Inferior parietal cortex (tissue), 1 donor: ENCODE measurements around the gene ERICH6B.

ENCODE experiments used
- DNase-seq: peaks from one replicate; pipeline ENCODE4 v3.0.0-alpha.2; 2016; ENCODE audit errors: extremely low spot score

The ERICH6B gene

DNA sequence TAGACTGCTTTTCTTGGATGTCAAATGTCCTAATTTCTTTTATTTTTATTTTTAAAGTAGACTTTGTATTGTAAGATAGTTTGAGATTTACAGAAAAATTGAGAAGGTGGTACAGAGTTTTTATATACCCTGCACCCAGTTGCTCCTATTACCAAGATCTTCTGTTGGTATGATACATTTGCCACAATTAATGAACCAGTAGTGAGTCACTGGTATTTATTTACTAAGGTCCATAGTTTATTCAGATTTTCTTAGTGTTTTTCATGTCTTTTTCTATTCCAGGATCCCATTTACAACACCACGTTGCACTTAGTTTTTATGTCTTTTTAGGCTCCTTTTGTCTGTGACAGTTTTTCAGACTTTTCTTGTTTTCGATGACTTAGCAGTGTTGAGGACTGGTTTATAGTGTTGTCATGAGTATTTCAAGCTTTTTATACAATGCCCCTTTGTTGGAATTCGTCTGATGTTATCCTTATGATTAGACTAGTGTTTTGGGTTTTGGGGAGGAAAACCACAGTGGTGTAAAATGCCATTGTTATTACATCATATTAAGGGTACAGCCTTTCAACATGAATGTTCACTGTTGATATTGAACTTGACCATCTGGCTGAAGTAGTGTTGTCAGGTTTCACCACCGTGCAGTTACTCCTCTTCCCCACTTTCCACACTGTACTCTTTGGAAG lies 114.9 kb downstream of the ERICH6B start:
- no peak for DNase-seq

DNA sequence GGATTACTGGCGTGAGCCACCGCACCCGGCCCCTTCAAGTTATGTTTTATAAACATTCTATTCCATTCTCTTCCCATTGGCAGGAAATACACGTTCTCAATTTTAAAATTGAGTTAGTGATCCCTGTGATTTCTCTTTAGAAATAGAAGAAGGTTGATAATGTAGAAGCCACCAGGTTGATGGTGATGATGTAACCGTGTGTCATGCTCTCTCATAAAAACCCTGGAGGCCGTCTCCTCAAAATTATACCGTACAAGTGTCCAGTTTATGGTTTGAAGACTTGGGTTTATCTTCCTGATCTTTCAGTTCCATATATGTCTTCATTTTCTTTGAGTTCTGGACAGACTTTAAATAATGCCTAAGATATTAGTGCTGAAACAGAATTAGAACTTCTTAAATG lies 118.6 kb downstream of the ERICH6B start:
- DNase-seq: no peak

DNA sequence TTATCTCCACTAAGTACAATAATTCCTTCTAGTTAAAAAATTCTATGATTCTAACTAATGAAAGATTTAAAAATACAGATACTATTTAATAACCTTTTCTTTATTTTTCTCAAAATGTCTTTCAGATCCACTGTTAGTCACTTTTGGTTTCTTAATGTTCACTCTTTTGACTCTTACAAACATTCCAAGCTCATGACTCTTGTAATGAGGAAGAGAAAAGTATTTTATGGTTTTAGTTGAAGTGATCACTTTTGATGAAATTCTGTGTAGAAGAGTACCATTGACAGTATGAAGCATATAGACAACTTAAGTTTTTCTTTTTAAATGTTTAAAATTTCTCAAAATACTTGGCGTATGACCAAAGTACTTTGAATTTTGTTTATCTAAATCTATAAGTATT lies 123.0 kb downstream of the ERICH6B start:
- no peak for DNase-seq
